Coronary artery (tissue), 2 donors: ENCODE data around the gene BACE2.

Source experiments
- DNase-seq: peaks from one replicate; pipeline ENCODE4 v3.0.0-alpha.2; 2017; ENCODE audit warnings: low spot score
- H3K27ac ChIP-seq, 2 donors: fragments of 200-600 bp; sonication (generic); one replicate each; pipeline ENCODE4 v1.5.1; 2016 to 2019
- H3K4me3 ChIP-seq: fragments of 200-600 bp; sonication (generic); 2 replicates; pipeline ENCODE4 v1.5.1; 2016; ENCODE audit warnings: mild to moderate bottlenecking, moderate library complexity
- TF ChIP-seq, protein P1 (sequence below): fragments of 200-600 bp; sonication (generic); IDR thresholded peaks from one replicate; pipeline ENCODE4 v1.5.1; 2019; ENCODE audit warnings: antibody characterized with exemption

BACE2 gene

DNA sequence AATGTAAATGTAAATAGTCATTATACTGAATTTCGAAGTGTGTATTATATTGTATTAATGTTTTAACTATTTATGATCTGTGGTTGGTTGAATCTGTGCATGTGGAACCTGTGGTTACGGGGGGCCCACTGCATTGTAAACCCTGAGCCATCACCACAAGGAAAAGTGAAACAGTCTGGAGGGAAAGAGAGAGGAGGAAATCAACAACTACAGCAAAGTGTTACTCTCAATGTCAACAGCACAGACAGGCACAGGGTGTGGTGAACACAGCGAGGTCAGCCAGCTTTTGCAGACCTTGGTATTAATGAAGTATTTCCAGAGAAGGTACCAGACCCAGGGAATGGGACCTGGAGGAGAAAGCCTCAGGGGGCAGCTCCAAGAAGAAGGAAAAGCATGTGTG, 37.1 kb upstream of the BACE2 start:
- Histone ChIP-seq H3K4me3 (no peak overlapping the region), H3K27ac (no peak overlapping the region)
- DNase-seq, result no peak
- TF ChIP-seq, protein P1, sequence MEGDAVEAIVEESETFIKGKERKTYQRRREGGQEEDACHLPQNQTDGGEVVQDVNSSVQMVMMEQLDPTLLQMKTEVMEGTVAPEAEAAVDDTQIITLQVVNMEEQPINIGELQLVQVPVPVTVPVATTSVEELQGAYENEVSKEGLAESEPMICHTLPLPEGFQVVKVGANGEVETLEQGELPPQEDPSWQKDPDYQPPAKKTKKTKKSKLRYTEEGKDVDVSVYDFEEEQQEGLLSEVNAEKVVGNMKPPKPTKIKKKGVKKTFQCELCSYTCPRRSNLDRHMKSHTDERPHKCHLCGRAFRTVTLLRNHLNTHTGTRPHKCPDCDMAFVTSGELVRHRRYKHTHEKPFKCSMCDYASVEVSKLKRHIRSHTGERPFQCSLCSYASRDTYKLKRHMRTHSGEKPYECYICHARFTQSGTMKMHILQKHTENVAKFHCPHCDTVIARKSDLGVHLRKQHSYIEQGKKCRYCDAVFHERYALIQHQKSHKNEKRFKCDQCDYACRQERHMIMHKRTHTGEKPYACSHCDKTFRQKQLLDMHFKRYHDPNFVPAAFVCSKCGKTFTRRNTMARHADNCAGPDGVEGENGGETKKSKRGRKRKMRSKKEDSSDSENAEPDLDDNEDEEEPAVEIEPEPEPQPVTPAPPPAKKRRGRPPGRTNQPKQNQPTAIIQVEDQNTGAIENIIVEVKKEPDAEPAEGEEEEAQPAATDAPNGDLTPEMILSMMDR, result no peak

DNA sequence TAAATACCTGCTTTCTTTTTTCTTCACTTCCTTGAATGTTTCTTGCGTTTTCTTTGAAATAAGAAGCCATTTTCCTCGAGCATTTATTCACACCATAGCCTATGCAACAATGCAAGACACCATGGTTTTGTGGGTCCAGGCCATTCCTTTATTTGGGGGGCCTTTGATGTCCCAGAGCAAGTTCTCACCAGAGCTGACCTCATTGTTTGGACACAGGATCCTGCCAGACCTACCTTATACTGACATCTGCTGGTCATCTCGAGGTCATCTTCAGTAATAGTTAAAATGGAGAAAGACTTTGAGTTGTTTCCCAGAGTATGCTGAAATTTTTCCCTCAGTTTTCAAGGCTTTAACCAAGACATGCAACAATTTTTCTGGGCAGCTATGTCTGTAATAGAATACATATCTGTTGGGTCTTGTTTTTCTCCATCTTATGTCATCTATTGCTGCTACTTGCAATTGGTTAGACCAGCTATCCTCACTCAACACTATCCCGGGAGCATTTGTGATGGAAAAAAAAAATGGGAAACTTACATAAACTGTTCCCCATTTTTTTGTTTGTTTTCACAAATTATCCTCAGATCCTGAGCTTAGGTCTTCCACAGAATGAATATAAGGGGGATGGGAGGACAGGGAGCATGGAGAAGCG, 34.0 kb upstream of the BACE2 start:
- no peak for DNase-seq
- no peak overlapping the region for H3K27ac ChIP-seq
- H3K4me3 ChIP-seq, result no peak overlapping the region
- TF ChIP-seq, protein P1, result peak; percentile 7

DNA sequence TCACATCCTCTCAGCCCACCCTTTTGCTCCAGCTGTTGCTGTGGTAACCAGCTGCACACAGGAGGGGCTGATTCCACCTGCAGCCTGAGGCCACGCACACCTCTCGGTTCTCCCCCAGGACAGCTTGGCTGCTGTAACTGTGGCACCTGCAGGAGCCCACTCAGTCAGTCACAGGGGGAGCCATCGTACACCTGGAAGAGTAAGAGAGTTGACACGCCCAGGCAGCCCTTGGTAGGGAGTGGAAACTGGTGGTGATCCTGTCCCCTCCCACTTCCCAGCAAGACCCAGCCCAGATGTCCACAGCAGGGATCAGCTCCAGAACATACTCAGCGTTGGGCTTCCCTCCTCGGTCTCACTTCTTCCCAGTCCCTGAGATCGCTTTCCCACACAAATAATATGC, 32.2 kb upstream of the BACE2 start:
- TF ChIP-seq, protein P1, result no peak
- DNase-seq, result no peak
- H3K27ac ChIP-seq, result no peak overlapping the region
- H3K4me3 ChIP-seq, result no peak overlapping the region

DNA sequence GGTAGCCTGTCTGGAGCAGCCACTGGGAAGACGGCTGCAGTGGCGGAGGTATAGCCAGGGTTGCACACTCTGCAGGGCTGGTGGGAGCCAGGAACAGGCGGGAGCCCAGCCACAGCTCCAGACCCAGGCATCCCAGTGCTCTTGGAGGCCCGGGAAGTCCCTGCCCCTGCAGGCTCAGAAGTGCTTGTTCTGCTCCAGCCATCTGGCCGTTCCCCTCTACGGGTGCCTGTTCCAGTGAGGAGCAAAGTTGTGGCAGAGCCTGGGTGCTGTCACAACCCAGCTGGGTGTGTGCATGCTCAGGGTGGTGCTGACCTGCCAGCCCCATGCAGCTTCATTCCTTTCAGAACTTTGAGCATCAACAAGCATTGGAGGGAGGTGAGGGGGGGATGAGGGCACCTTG, 31.7 kb upstream of the BACE2 start:
- no peak for DNase-seq
- TF ChIP-seq, protein P1, result no peak
- Histone ChIP-seq H3K4me3 (no peak overlapping the region), H3K27ac (no peak overlapping the region)

DNA sequence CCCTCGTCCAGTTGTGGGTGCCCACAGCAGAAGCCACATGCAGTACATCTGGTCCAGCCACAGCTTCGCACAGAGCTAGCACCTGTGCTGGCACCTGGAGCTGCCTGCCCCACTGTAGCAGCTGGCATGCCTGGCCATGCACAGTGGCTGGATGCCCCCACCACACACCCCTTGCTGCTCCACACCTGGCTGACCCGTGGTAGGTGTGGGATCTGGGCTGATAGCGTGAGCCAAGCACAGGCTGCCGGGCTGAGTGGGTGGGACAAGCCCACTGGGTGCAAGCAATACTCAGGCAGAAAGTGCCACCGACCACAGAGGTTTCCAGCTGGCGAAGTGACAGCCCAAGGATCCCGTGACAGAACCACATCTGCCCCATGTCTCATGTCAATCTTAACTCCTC, 30.6 kb upstream of the BACE2 start:
- no peak for DNase-seq
- TF ChIP-seq, protein P1, result no peak
- Histone ChIP-seq H3K27ac (no peak overlapping the region), H3K4me3 (no peak overlapping the region)

DNA sequence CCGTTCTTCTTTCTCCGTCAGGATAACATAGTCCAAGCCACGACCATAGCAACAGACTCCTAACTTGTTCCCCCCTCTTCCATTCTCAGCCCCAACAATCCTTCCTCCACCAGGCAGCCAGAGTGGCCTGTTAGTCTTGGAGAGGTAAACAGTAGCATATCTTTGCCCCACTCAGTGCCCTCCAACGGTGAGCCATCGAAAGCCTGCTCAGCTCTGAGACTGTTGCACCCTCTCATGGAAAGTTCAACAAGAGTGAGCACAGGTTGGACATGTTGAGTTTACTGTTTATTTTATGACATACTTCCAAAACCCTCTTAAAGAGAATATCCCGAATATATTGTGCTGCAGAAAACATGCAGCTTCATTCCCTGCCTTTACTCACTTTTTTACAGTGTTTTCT, 30.1 kb upstream of the BACE2 start:
- no peak overlapping the region for H3K4me3 ChIP-seq
- no peak for DNase-seq
- H3K27ac ChIP-seq, result no peak overlapping the region
- TF ChIP-seq, protein P1, result no peak

DNA sequence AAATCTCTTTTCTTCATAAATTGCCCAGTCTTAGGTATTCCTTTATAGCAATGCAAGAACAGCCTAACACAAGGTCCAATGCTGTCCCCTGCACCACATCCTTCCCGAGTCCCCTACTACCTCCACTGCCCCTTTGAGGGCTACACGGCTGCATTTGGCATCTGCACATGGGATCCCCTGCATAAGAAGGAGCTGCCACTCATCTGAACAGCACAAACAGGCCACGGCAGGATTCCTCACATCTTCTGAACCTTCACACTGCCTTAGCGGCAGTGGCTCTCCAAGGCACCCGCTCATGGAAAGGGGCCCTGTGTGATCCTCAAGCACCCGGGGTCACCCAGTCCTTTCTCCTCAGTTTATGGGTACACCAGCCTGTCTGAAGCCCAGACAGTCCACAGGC, 29.2 kb upstream of the BACE2 start:
- Histone ChIP-seq H3K27ac (no peak overlapping the region), H3K4me3 (no peak overlapping the region)
- no peak for DNase-seq
- TF ChIP-seq, protein P1, result no peak
